NCI-H510A (cell line): ENCODE measurements around the gene CSTF1.

Experiments
- DNase-seq: peaks from one replicate; lab custom pipeline; 2025; lab: John Stamatoyannopoulos, UW

The CSTF1 gene

GRCh38 chr20:56392132-56392880, at the start of gene CSTF1, which contains the start of gene AURKA:
CSTF1 (plus strand) TSS chr20:56392645; CDS start chr20:56395553, 2,908 bp downstream.
AURKA (minus strand) TSS chr20:56392215; CDS start chr20:56388197, 4,018 bp downstream.
- DNase-seq: peak; percentile 94

GRCh38 chr20:56342783-56343182, 49.7 kb upstream of the CSTF1 start:
- DNase-seq: no peak

GRCh38 chr20:56343861-56344381, 48.5 kb upstream of the CSTF1 start:
- DNase-seq: no peak

DNA sequence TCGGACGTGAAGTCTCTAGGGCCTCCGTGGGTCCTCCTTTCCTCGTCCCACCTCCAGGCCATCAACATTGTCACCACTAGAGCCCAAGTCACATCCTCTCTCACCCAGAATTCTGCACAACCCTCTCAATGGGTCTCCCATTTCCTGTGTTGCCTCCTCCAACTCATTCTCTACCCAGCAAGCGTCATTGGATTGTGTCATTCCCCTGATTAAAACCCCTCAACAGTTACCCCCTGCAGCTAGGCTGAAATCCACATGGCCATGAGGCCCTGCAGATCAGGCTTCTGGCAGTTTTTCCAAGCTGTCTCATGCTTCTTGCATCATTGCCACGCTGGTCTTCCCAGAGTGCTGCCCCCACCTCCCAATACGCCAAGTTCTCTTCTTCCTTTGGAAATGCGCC, 46.5 kb upstream of the CSTF1 start:
- DNase-seq: no peak

DNA sequence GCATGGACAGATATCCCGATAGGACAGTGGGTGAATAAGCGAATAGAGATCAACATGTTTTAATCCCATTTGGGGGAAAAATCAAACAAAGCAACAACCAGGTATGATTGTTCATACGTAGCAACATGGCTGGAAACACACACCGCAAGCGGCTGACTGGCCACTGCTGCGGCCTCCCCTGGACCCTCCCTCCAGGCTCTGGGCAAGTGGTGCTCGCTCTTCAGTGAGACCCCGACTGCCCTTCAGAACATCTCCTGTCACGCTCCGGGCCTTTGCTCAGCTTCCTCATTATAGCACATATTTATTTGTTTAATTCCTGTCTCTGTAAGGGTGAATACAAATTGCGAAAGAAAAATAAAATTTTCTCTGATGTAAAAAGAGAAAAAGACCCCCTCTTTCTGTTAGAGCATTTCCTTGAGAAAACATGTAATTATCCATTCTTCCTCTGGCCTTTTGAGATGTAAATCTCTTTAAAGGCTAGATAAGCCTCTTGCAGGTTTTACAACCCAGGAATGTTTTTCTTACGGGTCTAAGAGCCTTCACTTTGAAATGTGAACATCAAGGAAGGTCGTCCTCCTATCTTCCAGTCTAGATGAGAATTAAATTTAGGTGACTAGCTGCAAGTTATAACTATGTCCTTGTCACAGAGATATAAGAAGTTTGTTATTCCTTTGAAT, 44.7 kb upstream of the CSTF1 start:
- DNase-seq: no peak

DNA sequence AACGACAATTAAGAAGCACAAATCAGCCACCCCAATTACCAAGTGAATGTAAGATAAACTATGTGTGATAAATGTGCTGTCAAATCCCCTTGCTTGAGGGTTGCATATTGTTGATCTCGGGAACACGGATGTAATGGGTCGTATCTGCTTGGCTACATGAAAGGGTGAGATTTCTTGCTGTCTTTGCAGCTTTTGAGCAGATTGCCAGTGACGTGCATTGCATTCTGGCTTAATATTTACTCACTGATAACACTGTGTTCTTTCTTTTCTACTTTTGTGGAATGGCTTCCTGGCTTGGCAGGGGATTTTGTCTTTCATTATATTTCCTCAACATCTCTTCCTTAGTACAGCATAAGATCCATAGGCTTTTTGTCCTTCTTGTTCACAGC, 44.1 kb upstream of the CSTF1 start:
- no peak for DNase-seq

DNA sequence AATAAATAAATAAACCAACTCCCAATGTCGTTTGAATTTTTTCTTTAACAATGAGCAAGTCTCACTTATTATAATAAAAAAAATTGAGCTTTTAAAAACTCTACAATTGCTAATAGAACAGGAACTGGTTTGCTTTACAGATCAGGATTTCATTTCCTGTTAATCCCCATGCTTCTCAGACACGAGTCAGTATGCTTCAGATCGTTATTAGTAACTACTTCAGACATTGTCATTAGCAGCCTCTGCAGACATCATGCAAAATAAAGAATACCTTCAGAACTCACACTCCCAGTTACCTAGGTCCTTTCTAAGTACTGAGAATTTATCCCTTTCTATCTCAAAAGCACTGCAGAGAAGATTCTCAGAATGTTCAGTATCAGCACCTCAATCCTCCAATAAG, 43.7 kb upstream of the CSTF1 start:
- no peak for DNase-seq

DNA sequence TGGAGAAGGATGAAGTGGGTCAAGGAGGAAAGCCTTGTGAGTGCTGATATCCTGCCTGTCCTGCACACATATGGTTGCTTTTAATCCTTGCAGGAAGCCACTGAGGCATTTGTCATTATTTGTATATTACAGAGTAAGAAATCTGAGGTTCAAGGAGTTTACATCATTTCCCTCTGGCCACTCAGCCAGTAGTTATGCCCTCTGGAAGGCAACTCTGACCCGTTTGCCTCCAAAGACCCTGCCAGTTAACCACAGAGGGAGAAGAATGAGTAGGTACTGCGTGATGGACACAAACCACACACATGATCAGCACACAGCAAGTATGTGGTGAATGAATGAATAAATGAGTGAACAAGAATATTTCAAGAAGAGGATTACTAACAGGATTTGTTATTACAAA, 41.6 kb upstream of the CSTF1 start:
- no peak for DNase-seq

GRCh38 chr20:56352345-56353055, 39.9 kb upstream of the CSTF1 start:
- DNase-seq: no peak

- no peak for DNase-seq
Observed at GRCh38 chr20:56353356-56353755, 39.1 kb upstream of the CSTF1 start.

DNA sequence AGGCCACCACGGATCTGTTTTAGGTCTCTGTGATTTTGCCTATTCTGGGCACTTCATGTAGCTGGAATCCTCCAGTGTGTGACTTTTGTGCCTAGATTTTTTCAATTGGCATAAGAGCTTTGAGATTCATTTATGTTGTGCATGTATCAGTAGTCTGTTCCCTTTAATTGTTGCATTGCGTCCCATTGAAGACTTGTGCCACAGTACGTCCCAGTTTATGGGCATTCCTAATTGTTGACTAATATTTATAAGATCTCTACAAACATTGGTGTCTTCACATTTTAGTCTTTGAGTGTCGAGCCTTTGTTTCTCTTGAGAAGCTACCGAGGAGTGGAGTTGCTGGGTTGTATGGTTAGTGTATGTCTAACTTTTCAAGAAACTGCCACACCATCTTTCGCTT, 34.4 kb upstream of the CSTF1 start:
- DNase-seq: no peak

DNA sequence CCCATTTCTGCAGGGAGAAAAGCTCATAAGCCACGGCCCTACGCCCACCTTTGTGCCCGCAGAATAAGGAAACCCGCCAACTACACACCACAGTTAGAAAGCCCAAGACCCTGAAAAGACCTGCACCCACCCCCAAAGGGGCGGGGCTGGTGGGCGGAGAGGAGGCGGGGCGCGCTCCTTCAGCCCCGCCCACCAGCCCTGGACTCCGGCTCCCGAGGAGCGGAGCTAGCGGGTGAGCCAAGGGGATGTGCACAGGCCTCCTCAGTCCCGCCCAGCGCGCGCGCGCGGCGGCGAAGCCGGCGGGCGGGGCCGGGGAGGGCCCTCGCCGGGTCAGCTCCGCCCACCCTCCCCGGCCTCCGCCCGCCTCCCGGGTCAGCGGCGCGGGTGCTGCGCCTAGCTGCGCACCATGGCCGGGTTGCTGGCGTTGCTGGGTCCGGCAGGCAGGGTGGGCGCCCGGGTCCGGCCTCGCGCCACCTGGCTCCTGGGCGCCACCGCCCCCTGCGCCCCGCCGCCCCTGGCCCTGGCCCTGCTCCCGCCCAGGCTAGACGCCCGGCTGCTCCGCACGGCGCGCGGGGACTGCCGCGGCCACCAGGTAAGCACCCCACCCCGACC, 33.7 kb upstream of the CSTF1 start, which contains the start of gene FAM210B:
FAM210B (plus strand) TSS at position 375 of the 612 bp plus-strand sequence; CDS start at position 407, 32 bp downstream.
- DNase-seq: peak; percentile 76

- peak; percentile 43 for DNase-seq
Observed at GRCh38 chr20:56359212-56360132, 33.0 kb upstream of the CSTF1 start.

DNA sequence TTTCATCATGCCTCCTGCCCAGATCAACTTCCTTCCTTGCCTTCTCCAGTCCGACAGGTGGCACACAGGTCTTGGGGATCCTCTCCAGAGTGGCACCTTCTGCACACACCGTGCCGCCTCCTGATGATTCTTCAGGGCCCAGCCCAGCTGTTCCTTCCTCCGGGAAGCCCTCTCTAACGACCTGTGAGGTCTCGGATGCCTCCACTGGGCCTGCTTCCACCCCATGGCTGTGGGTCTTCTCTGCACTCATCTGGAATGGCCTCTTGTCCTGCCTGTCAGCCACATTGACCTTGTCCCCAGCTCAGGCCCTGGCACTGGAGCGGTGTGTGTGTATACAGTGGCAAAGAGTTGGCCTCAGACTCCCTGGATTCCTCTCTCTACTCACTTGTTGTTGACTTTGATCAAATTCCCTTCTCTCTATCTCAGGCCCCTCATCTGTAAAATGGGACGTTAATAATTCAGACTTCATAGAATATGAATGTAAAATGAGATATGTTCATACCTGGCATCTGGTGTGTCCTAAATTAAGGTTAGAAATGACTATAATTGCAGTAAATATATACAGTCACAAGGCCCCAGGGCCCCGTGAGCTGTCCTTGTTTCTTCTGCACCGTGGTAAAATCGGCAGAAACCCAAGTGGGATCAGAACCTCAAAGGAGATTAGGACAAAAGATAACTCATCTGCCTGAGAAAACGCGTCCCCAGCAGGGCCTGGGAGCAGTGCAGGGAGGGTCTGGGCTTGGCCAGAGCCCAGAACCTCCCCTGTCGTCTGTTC, 32.1 kb upstream of the CSTF1 start:
- no peak for DNase-seq

DNA sequence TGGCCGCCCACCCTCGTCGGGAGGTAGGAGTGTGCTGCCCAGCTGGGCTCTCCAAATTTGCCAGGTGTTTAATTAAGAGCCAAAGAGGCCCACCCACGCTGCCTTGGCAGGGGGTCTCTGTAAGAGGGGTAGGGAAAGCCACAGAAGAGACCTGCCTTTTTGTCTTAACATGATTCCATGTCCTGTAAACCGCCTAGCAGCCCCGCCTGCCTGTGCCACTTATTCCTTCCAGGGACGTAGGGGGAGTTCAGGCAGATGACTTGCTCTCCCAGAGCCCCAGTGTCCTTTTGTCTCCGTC, 31.6 kb upstream of the CSTF1 start:
- DNase-seq: no peak

DNA sequence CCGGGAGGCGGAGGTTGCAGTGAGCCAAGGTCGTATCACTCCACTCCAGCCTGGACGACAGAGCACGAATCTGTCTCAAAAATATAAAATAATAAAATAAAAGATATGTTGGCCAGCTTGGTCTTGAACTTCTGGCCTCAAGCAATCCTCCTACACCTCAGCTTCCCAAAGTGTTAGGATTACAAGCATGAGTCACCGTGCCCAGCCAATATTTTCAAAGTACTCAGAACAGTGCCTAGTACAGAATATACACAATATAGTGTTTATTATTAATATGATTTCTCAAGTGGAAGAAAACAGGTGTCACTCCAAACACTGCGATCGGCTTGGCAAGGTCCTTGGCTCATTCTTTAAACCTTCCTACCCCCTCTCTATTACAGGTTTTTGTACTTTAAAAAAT, 30.5 kb upstream of the CSTF1 start:
- DNase-seq: no peak

DNA sequence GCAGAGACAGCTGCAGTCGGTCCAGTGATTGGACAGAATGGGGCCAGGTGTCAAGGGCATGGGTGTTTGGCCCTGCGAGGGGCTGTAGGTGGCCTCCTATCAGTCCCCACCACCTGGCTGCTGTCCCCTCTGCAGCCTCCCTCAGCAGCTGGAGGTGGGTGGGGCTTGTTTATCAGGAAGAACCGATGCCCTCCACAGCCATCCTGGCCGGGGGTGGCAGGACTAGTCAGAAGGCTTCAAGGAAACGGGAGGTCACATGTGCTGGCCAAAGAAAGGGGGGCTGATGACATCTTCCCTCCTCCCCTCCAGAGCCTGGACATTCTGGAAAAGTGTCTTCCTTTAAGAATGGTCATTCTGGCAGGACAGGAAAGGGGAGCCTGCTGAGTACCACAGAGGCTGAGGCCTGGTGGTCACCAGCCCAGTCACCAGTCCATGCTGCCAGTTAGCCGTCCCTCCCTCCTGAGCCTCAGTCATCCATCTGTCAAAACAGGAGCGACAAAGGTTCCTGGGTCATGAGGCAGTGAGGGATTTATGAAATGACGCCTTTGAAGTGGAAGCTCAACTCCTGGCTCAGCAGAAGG, 29.5 kb upstream of the CSTF1 start:
- DNase-seq: no peak

DNA sequence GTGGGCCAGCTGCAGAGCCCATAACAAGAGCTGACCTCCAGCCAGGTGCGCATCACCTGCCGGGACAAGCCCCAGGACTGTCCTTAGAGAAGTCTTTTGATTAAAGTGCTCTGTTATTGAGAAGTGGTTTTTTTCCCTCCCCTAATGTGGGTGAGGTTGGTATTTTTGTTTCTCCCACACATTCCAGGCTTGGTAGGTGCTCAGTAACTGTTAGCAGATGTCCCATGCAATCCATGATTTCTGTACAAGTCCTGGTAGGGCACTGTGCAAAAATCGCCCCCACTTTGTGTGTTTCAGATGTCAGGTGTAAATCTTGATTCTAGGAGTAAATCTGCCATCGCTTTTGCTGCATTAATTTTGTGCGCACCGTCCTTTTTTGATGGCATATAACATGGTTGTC, 29.0 kb upstream of the CSTF1 start:
- DNase-seq: no peak

- no peak for DNase-seq
Observed at GRCh38 chr20:56368351-56369134, 23.9 kb upstream of the CSTF1 start.
